ENCODE results near the gene CAP2. TPM values are rescaled to one million over a fixed set of nuclear protein-coding genes. Genes with fewer than 3 reads are reported as not detected.

CAP2 gene
- total and polyA plus RNA-seq, 9 donors = 2.0 to 21.7 (median 5.0) TPM

- intact Hi-C loops (cut with DNase I) = no loop called here
These were observed 108.0 kb downstream of the CAP2 start for GRCh38 chr6:17501442-17501841.

GRCh38 chr6:17501982-17502704 is 108.7 kb downstream of the CAP2 start:
- H3K27ac ChIP-seq = no peak overlapping the region
- intact Hi-C loops (cut with DNase I) = no loop called here
- H3K9me3 ChIP-seq = no peaks in the 10 kb centered on the region
- 73 to 79% (median 79%) methylated on average over 3 of the region's 3 CpGs for WGBS, 3 donors
- H3K4me1 ChIP-seq (ENCODE audit: insufficient read depth) = peaks cover 2% of the 10 kb centered on the region
- no peaks in the 10 kb centered on the region for H3K27me3 ChIP-seq
- H3K4me3 ChIP-seq = no peak overlapping the region
- TF ChIP-seq POLR2A (IDR thresholded peaks at IDR 0.05) (no peak), EP300 (IDR thresholded peaks at IDR 0.05) (no peak)
- TF ChIP-seq, protein P1, sequence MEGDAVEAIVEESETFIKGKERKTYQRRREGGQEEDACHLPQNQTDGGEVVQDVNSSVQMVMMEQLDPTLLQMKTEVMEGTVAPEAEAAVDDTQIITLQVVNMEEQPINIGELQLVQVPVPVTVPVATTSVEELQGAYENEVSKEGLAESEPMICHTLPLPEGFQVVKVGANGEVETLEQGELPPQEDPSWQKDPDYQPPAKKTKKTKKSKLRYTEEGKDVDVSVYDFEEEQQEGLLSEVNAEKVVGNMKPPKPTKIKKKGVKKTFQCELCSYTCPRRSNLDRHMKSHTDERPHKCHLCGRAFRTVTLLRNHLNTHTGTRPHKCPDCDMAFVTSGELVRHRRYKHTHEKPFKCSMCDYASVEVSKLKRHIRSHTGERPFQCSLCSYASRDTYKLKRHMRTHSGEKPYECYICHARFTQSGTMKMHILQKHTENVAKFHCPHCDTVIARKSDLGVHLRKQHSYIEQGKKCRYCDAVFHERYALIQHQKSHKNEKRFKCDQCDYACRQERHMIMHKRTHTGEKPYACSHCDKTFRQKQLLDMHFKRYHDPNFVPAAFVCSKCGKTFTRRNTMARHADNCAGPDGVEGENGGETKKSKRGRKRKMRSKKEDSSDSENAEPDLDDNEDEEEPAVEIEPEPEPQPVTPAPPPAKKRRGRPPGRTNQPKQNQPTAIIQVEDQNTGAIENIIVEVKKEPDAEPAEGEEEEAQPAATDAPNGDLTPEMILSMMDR (IDR thresholded peaks at IDR 0.05) = no peak
- H3K36me3 ChIP-seq = no peaks in the 10 kb centered on the region
- no peak for DNase-seq

More at GRCh38 chr6:17501442-17501841, 108.0 kb downstream of the CAP2 start:
- Histone ChIP-seq H3K4me1 (ENCODE audit: insufficient read depth) (peaks cover 2% of the 10 kb centered on the region), H3K27me3 (no peaks in the 10 kb centered on the region), H3K27ac (no peak overlapping the region), H3K9me3 (no peaks in the 10 kb centered on the region), H3K4me3 (no peak overlapping the region), H3K36me3 (no peaks in the 10 kb centered on the region)
- DNase-seq = no peak
- WGBS, 3 donors = 41 to 47% (median 44%) methylated on average over 3 of the region's 3 CpGs
- TF ChIP-seq EP300 (IDR thresholded peaks at IDR 0.05) = no peak
- TF ChIP-seq, protein P1 (IDR thresholded peaks at IDR 0.05) = no peak
- TF ChIP-seq POLR2A (IDR thresholded peaks at IDR 0.05) = no peak

GRCh38 chr6:17503051-17503450 is 109.7 kb downstream of the CAP2 start:
- intact Hi-C loops (cut with DNase I) = no loop called here
- no peak overlapping the region for H3K27ac ChIP-seq
- DNase-seq = no peak

GRCh38 chr6:17504005-17504404 is 110.6 kb downstream of the CAP2 start:
- Histone ChIP-seq H3K4me1 (ENCODE audit: insufficient read depth) (peaks cover 2% of the 10 kb centered on the region), H3K9me3 (no peaks in the 10 kb centered on the region), H3K36me3 (no peaks in the 10 kb centered on the region), H3K27me3 (no peaks in the 10 kb centered on the region), H3K4me3 (no peak overlapping the region), H3K27ac (no peak overlapping the region)
- intact Hi-C loops (cut with DNase I) = no loop called here
- TF ChIP-seq EP300 (IDR thresholded peaks at IDR 0.05) = no peak
- TF ChIP-seq POLR2A (IDR thresholded peaks at IDR 0.05) = no peak
- TF ChIP-seq, protein P1 (IDR thresholded peaks at IDR 0.05) = no peak
- DNase-seq = no peak
- WGBS, 3 donors = 90 to 93% (median 92%) methylated on average over 1 of the region's 1 CpG

More at GRCh38 chr6:17503051-17503450, 109.7 kb downstream of the CAP2 start:
- Histone ChIP-seq H3K4me1 (ENCODE audit: insufficient read depth) (peaks cover 2% of the 10 kb centered on the region), H3K9me3 (no peaks in the 10 kb centered on the region), H3K36me3 (no peaks in the 10 kb centered on the region), H3K4me3 (no peak overlapping the region), H3K27me3 (no peaks in the 10 kb centered on the region)
- WGBS, 3 donors = 97% methylated on average over 7 of the region's 7 CpGs
- TF ChIP-seq, protein P1 (IDR thresholded peaks at IDR 0.05) = no peak
- TF ChIP-seq POLR2A (IDR thresholded peaks at IDR 0.05) (no peak), EP300 (IDR thresholded peaks at IDR 0.05) (no peak)
